Measurements from ENCODE around the gene HLA-DPA1.

Gene HLA-DPA1

GRCh38 chr6:33015798-33016197 lies 57.7 kb downstream of the HLA-DPA1 start:
- no peaks in the 10 kb centered on the region for H3K4me1 ChIP-seq (ENCODE audit: insufficient read depth, low read length)
- H3K4me3 ChIP-seq (ENCODE audit: low read length): no peak overlapping the region
- peaks cover 47% of the 10 kb centered on the region for H3K27me3 ChIP-seq (ENCODE audit: insufficient read depth, low read length)
- H3K9me3 ChIP-seq (ENCODE audit: low read length): no peaks in the 10 kb centered on the region
- no peaks in the 10 kb centered on the region for H3K36me3 ChIP-seq (ENCODE audit: insufficient read depth, low read length)
- H2AFZ ChIP-seq (ENCODE audit: low read depth, low read length): no peak overlapping the region

DNA sequence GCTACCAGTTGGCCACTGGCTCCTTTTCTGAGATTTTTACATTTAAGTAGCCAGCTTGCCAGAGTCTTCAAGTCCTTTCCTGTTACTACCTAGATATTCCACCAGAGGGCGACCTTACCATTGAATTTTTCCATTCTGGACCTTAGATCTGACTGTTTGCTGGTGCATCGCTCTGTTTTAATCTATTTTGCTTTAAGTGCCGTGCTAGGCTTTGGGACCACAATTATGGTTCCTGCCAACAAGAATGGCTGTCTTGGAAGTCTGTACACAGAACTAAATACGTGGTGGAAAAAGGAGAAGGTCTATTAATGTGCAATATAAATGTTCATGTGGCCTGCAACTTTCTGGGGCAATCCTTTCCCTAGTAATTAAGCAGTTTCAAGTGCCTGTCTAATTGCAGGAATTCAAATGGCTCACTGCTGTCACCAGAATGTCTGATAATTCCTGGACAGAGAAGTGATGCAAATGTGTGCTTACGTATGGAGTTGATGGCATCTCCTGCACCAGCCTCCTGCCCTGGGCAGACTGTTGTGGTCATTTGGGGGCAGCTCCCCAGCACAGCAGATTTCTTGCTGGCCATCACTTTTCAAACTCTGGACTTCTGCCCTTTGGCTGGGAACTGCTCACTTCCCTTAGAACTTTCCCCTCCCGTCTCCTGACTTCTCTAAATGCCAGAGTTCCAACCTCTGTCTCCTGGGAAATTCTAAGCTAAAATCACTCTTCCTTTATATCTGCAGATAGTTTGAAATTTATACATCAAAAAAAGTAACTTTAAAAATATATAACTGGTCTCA lies 58.4 kb downstream of the HLA-DPA1 start:
- peaks cover 45% of the 10 kb centered on the region for H3K27me3 ChIP-seq (ENCODE audit: insufficient read depth, low read length)
- H3K36me3 ChIP-seq (ENCODE audit: insufficient read depth, low read length): no peaks in the 10 kb centered on the region

More for the DNA sequence above, 58.4 kb downstream of the HLA-DPA1 start:
- Histone ChIP-seq H3K4me1 (ENCODE audit: insufficient read depth, low read length) (no peaks in the 10 kb centered on the region), H3K9me3 (ENCODE audit: low read length) (no peaks in the 10 kb centered on the region), H2AFZ (ENCODE audit: low read depth, low read length) (no peak overlapping the region), H3K4me3 (ENCODE audit: low read length) (no peak overlapping the region)
